GM20431 (cell line): ENCODE measurements around the gene COL9A2.
"Not testable (repeated sequence)": the region's sequence is repeated elsewhere in the genome, so short reads cannot be mapped to it uniquely, and the experiment has no call there.

Experiments used
- in situ Hi-C: fragments of 300-500 bp; cut with MseI, MboI; formaldehyde crosslinking; loops from one replicate; pipeline ENCODE4 v1.15.0; 2020; ENCODE audit warnings: low sequenced_read_pairs; ENCODE audit not compliant: unreplicated experiment

The COL9A2 gene

DNA sequence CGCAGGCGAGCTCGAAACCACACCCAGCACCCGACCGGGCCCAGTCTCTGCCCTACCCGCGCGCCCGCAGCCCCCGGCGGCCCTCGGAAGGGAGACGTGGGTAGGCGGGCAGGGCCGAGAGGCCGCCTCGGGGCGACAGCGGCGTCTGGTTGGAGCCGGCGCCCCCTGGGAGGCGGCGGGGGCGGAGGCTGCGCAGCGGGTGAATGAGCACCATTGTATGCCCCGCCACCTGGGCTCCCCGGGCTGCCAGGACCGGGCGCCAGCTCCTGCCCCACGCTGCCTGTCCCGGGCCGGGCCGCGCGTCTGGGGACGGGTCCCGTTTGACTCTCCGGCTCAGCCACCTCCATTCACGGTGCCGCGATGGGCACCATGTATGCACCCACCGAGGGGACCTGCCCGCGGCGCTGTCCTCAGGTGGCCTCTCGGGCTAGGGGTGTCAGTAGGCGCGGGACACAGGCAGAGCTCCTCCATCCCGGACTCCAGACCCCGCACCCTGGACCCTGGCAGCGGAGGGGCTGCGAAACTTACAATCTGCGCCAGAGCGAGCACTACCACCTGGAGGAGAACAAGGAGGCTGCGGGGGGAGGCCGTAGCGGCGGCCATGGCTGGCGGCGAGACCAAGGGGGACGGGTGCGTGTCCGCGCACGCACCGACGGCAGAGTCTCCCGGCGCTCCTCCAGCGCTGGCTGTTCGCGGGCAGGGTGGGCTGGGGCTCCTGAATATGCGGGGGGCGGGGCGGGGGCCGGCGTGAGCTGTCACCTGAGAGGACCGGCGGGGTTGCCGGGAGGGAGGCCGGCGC lies at the start of gene COL9A2:
COL9A2 (minus strand) TSS at position 692 of the 799 bp plus-strand sequence; CDS start at position 603, 89 bp downstream.
- in situ Hi-C loops = no loop called here

- in situ Hi-C loops = no loop called here
Observed at GRCh38 chr1:40363721-40364120, 46.6 kb upstream of the COL9A2 start.

- in situ Hi-C loops = no loop called here
Observed at GRCh38 chr1:40362699-40363098, 45.6 kb upstream of the COL9A2 start.

DNA sequence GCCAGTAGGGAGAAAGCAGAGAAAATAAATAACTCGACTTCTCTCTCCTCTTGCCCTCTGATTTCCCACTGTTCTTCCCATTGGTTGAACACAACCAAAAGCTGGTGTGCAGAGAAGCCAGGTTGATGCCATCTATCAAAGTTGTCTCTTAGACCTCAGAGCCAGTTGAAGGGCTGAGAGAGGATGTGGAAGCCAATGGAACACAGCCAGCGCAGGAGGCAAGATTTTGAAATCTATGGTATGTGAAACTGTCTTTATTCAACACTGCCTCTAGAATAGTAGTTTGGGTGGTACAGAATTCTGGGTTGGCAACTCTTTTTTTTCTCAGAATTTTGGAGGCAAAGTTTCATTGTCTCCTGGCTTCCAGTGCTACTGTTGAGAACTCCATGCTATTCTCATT lies 45.1 kb upstream of the COL9A2 start:
- in situ Hi-C loops = no loop called here

- in situ Hi-C loops = no loop called here
Observed at GRCh38 chr1:40361637-40362036, 44.6 kb upstream of the COL9A2 start.

DNA sequence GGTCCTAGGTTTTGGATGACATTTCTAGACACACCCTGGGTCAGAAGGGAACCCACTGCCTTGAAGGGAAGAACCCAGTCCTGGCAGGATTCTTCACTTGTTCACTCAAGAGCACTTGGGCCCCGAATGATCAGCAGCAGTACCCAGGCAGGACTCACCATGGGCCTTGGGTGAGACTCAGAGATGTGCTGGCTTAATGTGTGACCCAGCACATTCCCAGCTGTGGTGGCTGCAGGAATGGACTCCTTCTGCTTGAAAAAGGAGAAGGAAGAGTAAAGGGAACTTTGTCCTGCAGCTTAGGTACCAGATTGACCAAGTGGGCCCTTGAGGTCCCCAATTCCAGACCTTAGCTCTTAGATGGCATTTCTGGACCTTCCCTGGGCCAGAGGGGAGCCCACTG lies 44.1 kb upstream of the COL9A2 start:
- in situ Hi-C loops = no loop called here

DNA sequence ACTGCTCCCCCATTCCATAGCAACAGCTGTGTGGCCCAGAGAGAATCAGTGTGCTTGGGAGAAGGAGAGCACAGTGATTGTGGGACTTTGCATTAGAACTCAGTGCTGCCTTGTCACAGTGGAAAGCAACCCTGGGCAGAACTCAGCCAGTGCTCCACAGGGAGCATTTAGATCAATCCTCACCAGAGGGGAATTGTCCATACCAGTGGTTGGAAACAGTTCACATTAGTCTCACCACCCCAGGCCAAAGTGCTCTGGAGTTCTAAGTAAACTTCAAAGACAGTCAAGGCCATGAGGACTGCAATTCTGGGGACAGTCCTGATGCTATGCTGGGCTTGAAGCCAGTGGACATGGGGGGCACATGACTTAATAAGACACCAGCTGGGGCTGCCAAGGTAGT lies 43.5 kb upstream of the COL9A2 start:
- in situ Hi-C loops = no loop called here

- in situ Hi-C loops = no loop called here
Observed at GRCh38 chr1:40357625-40358024, 40.5 kb upstream of the COL9A2 start.

DNA sequence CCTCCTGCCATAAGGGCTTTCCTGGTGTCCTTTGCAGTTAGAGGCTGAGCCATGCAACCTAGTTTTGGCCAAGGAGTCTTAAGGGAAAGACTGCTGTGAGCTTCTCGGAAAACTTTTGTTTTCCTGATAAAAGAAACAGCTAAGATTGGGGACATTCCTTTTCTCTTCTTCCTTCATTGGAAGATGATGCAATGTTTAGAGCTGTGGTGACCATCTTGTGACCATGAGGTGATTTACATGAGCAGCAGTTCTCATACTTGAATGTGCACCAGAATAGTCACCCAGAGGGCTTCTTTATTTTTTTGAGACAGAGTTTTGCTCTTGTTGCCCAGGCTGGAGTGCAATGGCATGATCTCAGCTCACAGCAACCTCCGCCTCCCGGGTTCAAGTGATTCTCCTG lies 36.0 kb upstream of the COL9A2 start:
- in situ Hi-C loops = no loop called here

DNA sequence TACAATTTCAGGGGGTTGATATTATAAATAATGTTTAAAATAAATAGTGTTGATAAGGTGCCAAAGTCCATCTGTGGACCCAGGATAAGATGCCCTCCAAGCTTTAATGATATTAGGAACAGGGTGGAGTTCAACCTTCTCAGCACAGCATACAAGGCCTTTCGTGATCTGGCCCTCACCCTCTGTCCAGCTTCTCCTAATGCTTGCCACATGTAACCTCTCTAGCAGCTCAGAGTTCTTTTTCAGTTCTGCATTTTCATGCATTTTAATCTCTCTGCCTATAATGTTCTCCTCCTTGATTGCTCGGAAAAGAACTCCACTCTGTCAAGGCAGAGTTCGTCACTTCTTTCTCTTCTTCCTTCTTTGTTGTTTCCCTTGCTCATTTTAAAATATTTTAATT lies 35.0 kb upstream of the COL9A2 start:
- in situ Hi-C loops = no loop called here

DNA sequence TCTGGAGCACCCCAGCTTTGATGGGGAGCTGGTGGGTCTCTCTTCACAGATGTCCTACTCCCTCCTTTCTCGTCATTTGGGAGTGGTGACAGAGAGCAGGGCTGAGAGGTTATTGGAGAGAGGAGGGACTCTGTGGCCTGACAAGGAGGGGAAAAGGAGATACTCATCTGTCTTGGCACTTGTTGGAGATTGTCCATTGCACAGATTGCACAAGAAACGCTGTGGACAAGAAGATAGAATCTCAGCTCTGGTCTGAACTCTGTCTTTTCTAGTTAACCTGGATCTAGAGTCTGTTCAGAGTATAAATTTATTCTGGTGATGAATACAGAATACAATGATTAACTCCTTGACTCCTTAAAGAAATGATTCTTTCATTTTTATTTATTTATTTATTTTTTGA lies 34.0 kb upstream of the COL9A2 start:
- in situ Hi-C loops = no loop called here

DNA sequence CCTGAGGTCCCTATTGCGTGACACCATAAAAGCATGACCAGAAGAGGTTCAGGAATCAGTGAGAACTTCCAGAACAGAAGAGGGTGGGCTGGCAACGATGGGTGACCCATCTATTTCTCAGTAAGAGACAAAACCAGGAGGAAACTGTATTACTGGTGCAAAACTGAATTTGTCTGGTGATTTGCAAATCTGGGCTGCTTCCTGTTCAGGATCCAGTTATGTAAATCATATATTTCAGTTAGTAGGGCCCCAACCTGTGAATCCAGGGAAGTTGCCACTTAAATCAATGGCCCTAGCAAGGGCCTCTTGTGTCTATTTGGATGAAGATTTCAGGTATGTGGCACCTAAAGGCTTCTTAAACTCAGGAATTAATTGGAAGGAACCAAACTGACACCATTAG lies 33.3 kb upstream of the COL9A2 start:
- in situ Hi-C loops = no loop called here

DNA sequence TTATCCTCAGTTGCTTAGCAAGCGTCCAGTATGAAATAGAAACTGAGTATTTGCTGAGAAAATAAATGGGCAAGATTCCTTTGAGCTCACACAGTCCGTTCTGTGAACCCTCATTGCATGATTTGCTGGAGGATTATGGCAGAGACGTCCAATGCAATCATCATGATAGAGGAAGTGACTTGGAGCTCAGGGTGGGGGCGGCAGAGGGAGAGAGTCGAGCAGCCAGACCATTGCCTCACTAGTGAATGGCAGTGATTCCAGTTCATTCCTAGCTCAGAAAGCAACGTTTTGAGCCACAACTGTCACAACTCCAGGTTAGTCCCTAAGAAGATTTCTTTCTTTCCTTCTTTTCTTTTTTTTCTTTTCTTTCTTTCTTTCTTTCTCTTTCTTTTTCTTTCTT lies 27.5 kb upstream of the COL9A2 start:
- in situ Hi-C loops = no loop called here

DNA sequence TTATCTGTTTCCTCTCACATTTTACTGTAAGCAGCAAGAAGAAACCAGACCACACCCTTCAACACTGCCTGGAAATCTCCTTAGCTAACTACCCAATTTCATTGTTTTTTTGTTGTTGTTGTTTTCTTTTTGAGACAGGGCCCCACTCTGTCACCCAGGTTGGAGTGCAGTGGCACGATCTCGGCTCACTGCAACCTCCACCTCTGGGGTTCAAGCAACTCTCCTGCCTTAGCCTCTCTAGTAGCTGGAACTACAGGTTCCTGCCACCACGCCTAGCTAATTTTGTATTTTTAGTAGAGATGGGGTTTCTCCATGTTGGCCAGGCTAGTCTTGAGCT lies 25.3 kb upstream of the COL9A2 start:
- in situ Hi-C loops = not testable (repeated sequence)

DNA sequence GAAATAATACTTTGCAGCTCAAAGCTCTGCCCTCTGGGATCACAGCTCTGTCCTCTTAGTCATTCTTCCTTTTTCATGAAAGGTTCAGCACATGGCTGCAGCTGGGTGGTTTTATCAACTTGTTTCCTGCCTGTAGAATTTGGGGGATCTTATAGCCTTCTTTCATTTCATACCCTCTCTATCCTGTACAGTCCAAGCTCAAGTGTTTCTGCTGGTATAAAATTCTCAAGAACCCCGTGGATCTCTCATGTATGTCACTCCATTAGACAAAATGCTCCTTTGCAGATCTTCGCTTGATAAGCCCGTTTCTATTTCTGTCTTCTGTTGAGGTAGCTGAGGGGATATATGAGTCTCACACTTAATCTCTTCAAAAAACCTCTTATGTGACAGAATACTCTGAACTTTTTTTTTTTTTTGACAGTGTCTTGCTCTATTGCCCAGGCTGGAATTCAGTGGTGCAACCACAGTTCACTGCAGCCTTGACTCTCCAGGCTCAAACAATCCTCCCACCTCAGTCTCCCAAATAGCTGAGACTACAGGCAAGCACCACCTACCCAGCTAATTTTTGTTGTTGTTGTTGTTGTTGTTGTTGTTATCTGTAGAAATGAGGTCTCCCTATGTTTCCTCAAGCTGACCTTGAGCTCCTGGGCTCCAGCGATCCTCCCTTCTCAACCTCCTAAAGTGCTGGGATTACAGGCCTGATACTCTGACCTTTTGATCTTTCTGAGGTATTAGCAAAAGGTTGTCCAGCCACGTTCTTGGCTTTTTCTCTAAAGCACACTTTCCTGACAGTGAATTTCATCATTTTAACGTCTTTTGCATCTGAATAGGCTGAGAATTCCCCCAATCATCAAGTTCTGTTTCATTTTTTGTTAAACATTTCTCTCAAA lies 24.6 kb upstream of the COL9A2 start:
- in situ Hi-C loops = no loop called here

DNA sequence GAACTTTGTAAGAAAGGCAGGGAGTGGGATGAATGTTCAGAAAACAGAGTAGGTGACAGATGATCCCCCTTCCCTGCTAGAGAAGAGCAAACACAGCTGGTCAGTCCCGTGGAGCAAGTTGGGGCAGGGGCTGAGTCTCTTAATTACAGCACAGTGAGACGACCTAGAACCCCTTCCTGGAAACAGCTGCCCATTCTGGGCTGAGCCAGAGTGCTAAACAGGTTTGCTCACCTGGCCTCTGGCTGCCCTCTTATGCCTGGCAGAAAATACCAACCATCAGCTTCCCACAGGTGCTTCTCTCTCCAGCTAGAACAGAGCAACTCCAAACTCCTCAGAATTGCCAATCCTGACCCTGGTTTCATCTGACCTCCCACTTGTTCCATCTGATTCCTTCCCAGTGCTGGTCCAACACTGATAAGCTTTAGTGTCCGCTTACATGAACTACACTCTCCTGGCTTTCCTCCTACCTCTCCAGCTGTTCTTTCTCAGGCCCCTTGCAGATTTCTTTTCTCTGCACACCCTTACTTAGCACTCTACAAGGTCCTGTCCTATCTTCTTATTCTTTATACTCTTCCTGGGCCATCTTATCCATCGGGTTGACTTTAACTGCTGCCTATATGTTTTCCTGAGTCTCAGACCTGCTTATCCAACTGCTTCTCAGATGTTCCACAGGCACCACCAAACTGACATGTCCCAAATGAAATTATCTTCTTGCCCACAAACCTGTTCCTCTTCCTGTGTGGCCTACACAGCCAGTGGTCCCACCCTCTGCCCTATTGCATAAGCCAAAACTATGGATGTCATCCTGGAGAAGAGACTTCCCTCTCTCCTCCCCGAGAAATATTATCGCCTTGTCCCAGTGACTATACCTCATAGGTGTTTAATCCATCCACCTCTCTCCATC lies 22.6 kb upstream of the COL9A2 start:
- in situ Hi-C loops = loop anchor here (10.0 kb wide), 1 partner anchor 195 kb away; no protein-coding TSS in a partner anchor

DNA sequence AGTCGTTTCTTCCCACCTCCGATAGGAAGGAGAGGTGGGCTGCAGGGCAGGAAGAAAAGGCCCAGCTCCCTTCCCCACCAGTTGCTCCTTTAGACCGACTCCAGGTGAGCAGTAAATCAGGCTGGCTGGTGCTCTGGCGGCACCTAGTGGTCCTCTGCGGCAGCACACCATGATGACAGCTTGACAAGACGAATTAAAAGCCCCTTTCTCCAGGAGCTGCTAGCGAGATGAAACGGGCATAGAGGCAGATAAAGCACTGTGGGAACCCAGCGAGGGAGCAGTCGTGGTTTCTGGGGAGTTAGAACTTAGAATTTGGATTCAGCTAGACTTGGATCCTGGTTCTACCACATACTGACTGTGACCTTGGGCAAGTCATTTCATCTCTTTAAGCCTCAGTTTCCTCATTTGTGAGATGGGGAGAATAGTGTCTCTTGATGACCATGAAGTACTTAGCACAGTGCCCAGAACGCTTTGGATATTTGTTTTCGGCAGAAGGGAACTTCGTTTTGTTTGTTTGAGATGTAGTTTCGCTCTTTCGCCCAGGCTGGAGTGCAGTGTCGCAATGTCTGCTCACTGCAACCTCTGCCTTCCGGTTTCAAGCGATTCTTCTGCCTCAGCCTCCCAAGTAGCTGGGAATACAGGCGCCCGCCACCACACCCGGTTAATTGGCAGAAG lies 21.8 kb upstream of the COL9A2 start:
- in situ Hi-C loops = loop anchor here (10.0 kb wide), 1 partner anchor 194 kb away; no protein-coding TSS in a partner anchor

- in situ Hi-C loops = loop anchor here (10.0 kb wide), 1 partner anchor 193 kb away; no protein-coding TSS in a partner anchor
Observed at GRCh38 chr1:40337443-40337842, 20.4 kb upstream of the COL9A2 start.

GRCh38 chr1:40332695-40333094 lies 15.6 kb upstream of the COL9A2 start:
- in situ Hi-C loops = loop anchor here (10.0 kb wide), 1 partner anchor 188 kb away; no protein-coding TSS in a partner anchor
